Measurements from ENCODE around the gene MRNIP.

Gene MRNIP

GRCh38 chr5:179833709-179834070 is 24.9 kb downstream of the MRNIP start:
- Histone ChIP-seq H3K4me1 (ENCODE audit: control insufficient read depth, insufficient read depth, low read length, poor library complexity, severe bottlenecking) (peaks cover 14% of the 10 kb centered on the region), H3K27ac (ENCODE audit: insufficient read depth, low read length, poor library complexity, severe bottlenecking) (no peak overlapping the region), H3K36me3 (ENCODE audit: control insufficient read depth, insufficient read depth, low read length) (peaks cover 70% of the 10 kb centered on the region), H3K27me3 (replicated peaks; ENCODE audit: control insufficient read depth, insufficient read depth, low read length, poor library complexity, severe bottlenecking) (no peaks in the 10 kb centered on the region), H3K9me3 (ENCODE audit: control insufficient read depth, low read length) (no peaks in the 10 kb centered on the region), H3K4me3 (ENCODE audit: insufficient read depth, low read depth, low read length, poor library complexity, severe bottlenecking) (no peak overlapping the region)
- no peak for DNase-seq

DNA sequence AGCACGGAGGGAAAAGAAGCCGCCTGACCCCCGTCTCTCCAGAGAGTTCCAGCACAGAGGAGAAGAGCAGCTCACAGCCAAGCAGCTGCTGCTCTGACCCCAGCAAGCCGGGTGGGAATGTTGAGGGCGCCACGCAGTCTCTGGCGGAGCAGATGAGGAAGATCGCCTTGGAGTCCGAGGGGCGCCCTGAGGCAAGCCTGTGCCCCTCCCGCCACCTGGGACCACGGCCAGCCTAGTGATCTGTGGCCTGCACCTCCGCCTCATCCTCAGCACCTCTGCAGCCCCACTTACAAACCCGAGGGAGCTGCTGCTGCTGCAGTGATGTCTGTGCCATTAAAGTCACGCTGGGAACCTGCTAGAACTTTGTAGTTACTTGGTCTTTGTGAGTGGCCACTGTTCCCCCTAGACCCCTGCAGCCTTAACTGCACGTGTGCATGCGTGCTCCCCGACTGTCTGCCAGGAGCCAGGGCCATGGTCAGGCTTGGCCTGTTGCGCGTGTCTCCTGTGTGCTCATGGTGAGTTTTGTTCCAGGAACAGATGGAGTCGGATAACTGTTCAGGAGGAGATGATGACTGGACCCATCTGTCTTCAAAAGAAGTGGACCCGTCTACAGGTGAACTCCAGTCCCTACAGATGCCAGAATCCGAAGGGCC is 25.4 kb downstream of the MRNIP start:
- Histone ChIP-seq H3K27me3 (replicated peaks; ENCODE audit: control insufficient read depth, insufficient read depth, low read length, poor library complexity, severe bottlenecking) (no peaks in the 10 kb centered on the region), H3K27ac (ENCODE audit: insufficient read depth, low read length, poor library complexity, severe bottlenecking) (no peak overlapping the region), H3K36me3 (ENCODE audit: control insufficient read depth, insufficient read depth, low read length) (peaks cover 73% of the 10 kb centered on the region), H3K4me1 (ENCODE audit: control insufficient read depth, insufficient read depth, low read length, poor library complexity, severe bottlenecking) (peaks cover 14% of the 10 kb centered on the region), H3K9me3 (ENCODE audit: control insufficient read depth, low read length) (no peaks in the 10 kb centered on the region), H3K4me3 (ENCODE audit: insufficient read depth, low read depth, low read length, poor library complexity, severe bottlenecking) (no peak overlapping the region)
- DNase-seq = no peak

- H3K4me1 ChIP-seq (ENCODE audit: control insufficient read depth, insufficient read depth, low read length, poor library complexity, severe bottlenecking) = peaks cover 12% of the 10 kb centered on the region
- no peak overlapping the region for H3K27ac ChIP-seq (ENCODE audit: insufficient read depth, low read length, poor library complexity, severe bottlenecking)
- H3K4me3 ChIP-seq (ENCODE audit: insufficient read depth, low read depth, low read length, poor library complexity, severe bottlenecking) = no peak overlapping the region
- H3K9me3 ChIP-seq (ENCODE audit: control insufficient read depth, low read length) = no peaks in the 10 kb centered on the region
- H3K36me3 ChIP-seq (ENCODE audit: control insufficient read depth, insufficient read depth, low read length) = peaks cover 71% of the 10 kb centered on the region
- no peaks in the 10 kb centered on the region for H3K27me3 ChIP-seq (replicated peaks; ENCODE audit: control insufficient read depth, insufficient read depth, low read length, poor library complexity, severe bottlenecking)
- DNase-seq = no peak
These were observed 26.4 kb downstream of the MRNIP start for GRCh38 chr5:179832039-179832745.

DNA sequence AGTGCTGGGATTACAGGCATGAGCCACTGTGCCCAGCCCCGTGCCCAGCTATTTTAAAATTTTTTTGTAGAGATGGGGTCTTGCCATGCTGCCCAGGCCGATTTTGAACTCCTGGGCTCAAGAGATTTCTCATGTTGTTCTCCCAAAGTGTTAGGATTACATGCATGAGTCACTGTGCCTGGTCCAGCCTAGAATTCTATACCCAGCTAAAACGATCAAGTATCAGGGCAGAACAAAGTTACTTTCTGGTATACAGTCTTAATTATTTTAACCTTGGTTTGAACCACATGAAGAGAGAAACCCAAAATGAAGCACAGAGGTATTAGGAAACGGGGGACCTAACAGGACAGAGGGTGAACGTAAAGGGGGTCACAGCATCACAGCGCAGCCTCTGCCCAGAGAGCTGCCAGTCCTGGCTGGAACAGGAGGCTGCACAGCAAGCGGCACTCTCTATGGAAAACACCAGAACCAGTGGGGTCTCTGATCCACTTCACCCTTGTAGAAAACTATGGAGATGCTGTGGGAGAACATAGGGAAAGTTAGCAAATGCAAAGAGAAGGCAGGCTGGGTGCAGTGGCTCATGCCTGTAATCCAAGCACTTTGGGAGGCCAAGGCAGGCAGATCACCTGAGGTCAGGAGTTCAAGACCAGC is 27.7 kb downstream of the MRNIP start:
- no peak overlapping the region for H3K27ac ChIP-seq (ENCODE audit: insufficient read depth, low read length, poor library complexity, severe bottlenecking)
- H3K4me3 ChIP-seq (ENCODE audit: insufficient read depth, low read depth, low read length, poor library complexity, severe bottlenecking) = no peak overlapping the region
- H3K27me3 ChIP-seq (replicated peaks; ENCODE audit: control insufficient read depth, insufficient read depth, low read length, poor library complexity, severe bottlenecking) = no peaks in the 10 kb centered on the region
- H3K4me1 ChIP-seq (ENCODE audit: control insufficient read depth, insufficient read depth, low read length, poor library complexity, severe bottlenecking) = no peaks in the 10 kb centered on the region
- H3K36me3 ChIP-seq (ENCODE audit: control insufficient read depth, insufficient read depth, low read length) = peaks cover 75% of the 10 kb centered on the region
- no peaks in the 10 kb centered on the region for H3K9me3 ChIP-seq (ENCODE audit: control insufficient read depth, low read length)
- DNase-seq = no peak

GRCh38 chr5:179829732-179830435 is 28.7 kb downstream of the MRNIP start:
- Histone ChIP-seq H3K27me3 (replicated peaks; ENCODE audit: control insufficient read depth, insufficient read depth, low read length, poor library complexity, severe bottlenecking) (no peaks in the 10 kb centered on the region), H3K27ac (ENCODE audit: insufficient read depth, low read length, poor library complexity, severe bottlenecking) (no peak overlapping the region), H3K36me3 (ENCODE audit: control insufficient read depth, insufficient read depth, low read length) (peaks cover 84% of the 10 kb centered on the region), H3K4me1 (ENCODE audit: control insufficient read depth, insufficient read depth, low read length, poor library complexity, severe bottlenecking) (no peaks in the 10 kb centered on the region), H3K9me3 (ENCODE audit: control insufficient read depth, low read length) (no peaks in the 10 kb centered on the region), H3K4me3 (ENCODE audit: insufficient read depth, low read depth, low read length, poor library complexity, severe bottlenecking) (no peak overlapping the region)
- DNase-seq = no peak

DNA sequence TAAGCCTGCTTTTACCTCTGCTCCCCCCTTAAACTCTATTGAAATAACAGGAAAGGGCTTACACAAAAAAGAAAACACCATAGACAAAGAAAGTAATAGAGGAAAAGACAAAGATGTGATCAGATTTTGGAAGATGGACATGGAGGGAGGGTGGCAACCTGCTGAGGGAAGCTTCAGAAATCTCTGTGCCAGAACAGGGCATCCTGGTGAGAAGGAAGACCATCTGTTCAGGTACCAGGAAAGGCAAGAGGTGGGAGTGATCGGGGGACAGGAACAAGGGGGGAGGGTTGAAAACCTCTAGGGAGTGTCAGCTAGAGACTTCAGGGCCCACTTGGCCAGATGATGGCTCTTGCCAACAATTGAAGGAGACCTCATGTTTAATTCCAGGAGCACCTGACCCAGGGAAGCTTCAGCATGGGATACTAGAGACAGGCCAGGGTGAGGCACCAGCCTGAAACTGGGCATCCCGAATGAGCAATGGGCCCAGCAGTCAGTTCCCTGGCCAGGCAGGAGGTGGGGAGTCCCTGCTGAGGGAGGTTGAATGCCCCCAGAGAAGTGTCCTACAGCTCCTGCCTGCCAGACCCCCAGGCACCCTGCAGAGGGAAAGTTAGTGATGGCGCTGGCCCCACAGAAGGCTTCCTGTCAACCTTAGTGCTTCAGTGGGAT is 29.7 kb downstream of the MRNIP start:
- H3K36me3 ChIP-seq (ENCODE audit: control insufficient read depth, insufficient read depth, low read length) = peaks cover 91% of the 10 kb centered on the region
- H3K4me3 ChIP-seq (ENCODE audit: insufficient read depth, low read depth, low read length, poor library complexity, severe bottlenecking) = no peak overlapping the region
- no peak overlapping the region for H3K27ac ChIP-seq (ENCODE audit: insufficient read depth, low read length, poor library complexity, severe bottlenecking)
- no peaks in the 10 kb centered on the region for H3K27me3 ChIP-seq (replicated peaks; ENCODE audit: control insufficient read depth, insufficient read depth, low read length, poor library complexity, severe bottlenecking)
- no peaks in the 10 kb centered on the region for H3K4me1 ChIP-seq (ENCODE audit: control insufficient read depth, insufficient read depth, low read length, poor library complexity, severe bottlenecking)
- no peaks in the 10 kb centered on the region for H3K9me3 ChIP-seq (ENCODE audit: control insufficient read depth, low read length)
- DNase-seq = no peak

DNA sequence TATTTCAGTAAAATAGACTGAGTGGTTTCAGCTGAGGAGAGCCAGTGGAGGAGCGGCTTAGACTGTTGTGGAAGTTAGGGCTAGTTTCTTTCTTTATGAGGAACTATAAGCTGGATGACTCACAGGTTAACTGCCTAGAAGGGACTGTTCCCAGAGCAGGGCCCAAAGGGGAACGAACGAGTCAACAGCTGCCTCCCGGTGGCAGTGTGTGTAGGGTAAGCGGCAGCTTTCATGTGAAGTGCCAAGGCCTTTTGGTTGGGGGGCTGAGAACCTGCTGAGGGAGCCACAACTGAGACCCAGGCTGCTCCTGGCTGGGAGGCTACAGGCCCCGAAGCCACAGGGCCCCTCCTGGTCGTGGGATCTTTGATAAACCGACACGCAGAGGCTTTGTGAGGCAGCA is 30.9 kb downstream of the MRNIP start:
- DNase-seq = no peak
- H3K27ac ChIP-seq (ENCODE audit: insufficient read depth, low read length, poor library complexity, severe bottlenecking) = no peak overlapping the region

GRCh38 chr5:179825655-179826182 is 32.9 kb downstream of the MRNIP start:
- no peak overlapping the region for H3K27ac ChIP-seq (ENCODE audit: insufficient read depth, low read length, poor library complexity, severe bottlenecking)
- peaks cover 74% of the 10 kb centered on the region for H3K36me3 ChIP-seq (ENCODE audit: control insufficient read depth, insufficient read depth, low read length)
- no peaks in the 10 kb centered on the region for H3K27me3 ChIP-seq (replicated peaks; ENCODE audit: control insufficient read depth, insufficient read depth, low read length, poor library complexity, severe bottlenecking)
- H3K4me1 ChIP-seq (ENCODE audit: control insufficient read depth, insufficient read depth, low read length, poor library complexity, severe bottlenecking) = peaks cover 9% of the 10 kb centered on the region
- no peak for DNase-seq
- H3K9me3 ChIP-seq (ENCODE audit: control insufficient read depth, low read length) = no peaks in the 10 kb centered on the region
- no peak overlapping the region for H3K4me3 ChIP-seq (ENCODE audit: insufficient read depth, low read depth, low read length, poor library complexity, severe bottlenecking)

More for the DNA sequence above, 30.9 kb downstream of the MRNIP start:
- Histone ChIP-seq H3K9me3 (ENCODE audit: control insufficient read depth, low read length) (no peaks in the 10 kb centered on the region), H3K4me3 (ENCODE audit: insufficient read depth, low read depth, low read length, poor library complexity, severe bottlenecking) (no peak overlapping the region), H3K27me3 (replicated peaks; ENCODE audit: control insufficient read depth, insufficient read depth, low read length, poor library complexity, severe bottlenecking) (no peaks in the 10 kb centered on the region), H3K4me1 (ENCODE audit: control insufficient read depth, insufficient read depth, low read length, poor library complexity, severe bottlenecking) (peaks cover 3% of the 10 kb centered on the region), H3K36me3 (ENCODE audit: control insufficient read depth, insufficient read depth, low read length) (peaks cover 88% of the 10 kb centered on the region)

DNA sequence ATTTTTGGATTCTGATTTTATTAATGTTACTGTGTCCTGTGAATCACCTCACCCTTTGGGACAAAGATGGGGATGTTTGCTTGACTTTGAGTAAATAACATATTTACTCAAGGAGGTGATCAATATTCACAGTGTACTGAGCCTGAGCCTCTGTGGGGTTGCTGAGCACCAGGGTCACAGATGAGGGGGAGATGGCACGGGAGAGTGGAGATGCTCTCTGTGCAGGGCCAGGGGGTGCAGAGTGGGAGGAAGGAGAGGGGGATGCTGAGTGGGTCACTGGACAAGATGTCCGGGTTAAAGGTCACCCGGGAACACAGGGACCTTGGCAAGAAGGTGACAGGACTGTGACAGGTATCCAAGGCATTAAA is 33.9 kb downstream of the MRNIP start:
- H3K9me3 ChIP-seq (ENCODE audit: control insufficient read depth, low read length) = no peaks in the 10 kb centered on the region
- no peak overlapping the region for H3K27ac ChIP-seq (ENCODE audit: insufficient read depth, low read length, poor library complexity, severe bottlenecking)
- H3K36me3 ChIP-seq (ENCODE audit: control insufficient read depth, insufficient read depth, low read length) = peaks cover 64% of the 10 kb centered on the region
- H3K4me3 ChIP-seq (ENCODE audit: insufficient read depth, low read depth, low read length, poor library complexity, severe bottlenecking) = no peak overlapping the region
- H3K27me3 ChIP-seq (replicated peaks; ENCODE audit: control insufficient read depth, insufficient read depth, low read length, poor library complexity, severe bottlenecking) = no peaks in the 10 kb centered on the region
- H3K4me1 ChIP-seq (ENCODE audit: control insufficient read depth, insufficient read depth, low read length, poor library complexity, severe bottlenecking) = peaks cover 18% of the 10 kb centered on the region
- no peak for DNase-seq

All from effector memory CD4-positive, alpha-beta T cell (primary cell).